AG04449 (cell line): ENCODE data around the gene GCNT4.
A peak's percentile ranks its signal among the peaks of the same experiment; 100 is the strongest.

Experiments
- CTCF ChIA-PET: fragments of 350-600 bp; formaldehyde crosslinking; extraction: SDS; loops from one replicate; lab custom pipeline; 2021; ENCODE audit warnings: antibody characterized with exemption; lab: Yijun Ruan, JAX
- POLR2A ChIA-PET: fragments of 400-600, 350-600 bp; formaldehyde crosslinking; extraction: SDS; loops from one replicate; lab custom pipeline; 2020; ENCODE audit warnings: antibody characterized with exemption, inconsistent platforms; lab: Yijun Ruan, JAX
- DNase-seq: peaks from one replicate; pipeline ENCODE4 v3.0.0-alpha.2; 2010; ENCODE audit warnings: low read depth, low spot score
- H3K4me3 ChIP-seq: 2 replicates; pipeline ENCODE4 v1.5.1; 2011; ENCODE audit warnings: low read depth, mild to moderate bottlenecking, control low read depth, low read length
- TF ChIP-seq, protein P1 (sequence below): IDR thresholded peaks from one replicate; pipeline ENCODE4 v1.5.1; 2011; ENCODE audit warnings: mild to moderate bottlenecking, moderate library complexity, low read length, control low read depth, inconsistent platforms; ENCODE audit not compliant: insufficient read depth; ENCODE audit errors: missing control alignments

GCNT4 gene

DNA sequence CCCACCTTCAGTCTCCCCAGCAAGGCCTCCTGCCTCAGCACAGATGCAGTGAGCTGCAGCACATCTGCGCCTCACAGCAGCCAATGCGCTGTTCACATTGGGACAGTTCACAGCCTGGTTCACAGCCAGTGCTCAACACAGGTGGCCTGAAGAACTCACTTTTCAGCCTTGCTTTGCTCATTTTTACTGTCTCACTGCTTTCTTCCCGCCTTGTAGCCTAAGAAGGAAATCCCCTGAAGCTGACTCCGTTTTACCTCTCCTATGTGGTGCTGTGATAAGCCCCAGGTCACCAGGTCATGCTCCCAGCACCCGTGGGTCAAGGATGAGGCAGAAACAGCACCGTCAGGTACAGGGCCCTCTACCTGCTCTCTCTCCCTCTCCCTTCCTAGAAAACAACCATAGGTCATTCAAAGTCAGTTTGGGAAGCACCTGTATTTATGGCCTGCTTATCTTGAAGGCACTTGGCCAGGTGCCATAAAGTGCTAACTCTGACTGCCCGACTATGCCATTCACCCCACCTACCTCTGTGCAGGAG is 1.1 kb downstream of the GCNT4 start:
- no peak for DNase-seq
- POLR2A ChIA-PET = no interaction called here
- peak overlapping the region; percentile 71 for H3K4me3 ChIP-seq
- CTCF ChIA-PET = interaction anchor here (1.2 to 5.1 kb wide), 9 partner anchors 12 to 186 kb away, joined by 3 to 60 read pairs (median 8); partner anchors contain the start of gene ANKRD31
- TF ChIP-seq, protein P1, sequence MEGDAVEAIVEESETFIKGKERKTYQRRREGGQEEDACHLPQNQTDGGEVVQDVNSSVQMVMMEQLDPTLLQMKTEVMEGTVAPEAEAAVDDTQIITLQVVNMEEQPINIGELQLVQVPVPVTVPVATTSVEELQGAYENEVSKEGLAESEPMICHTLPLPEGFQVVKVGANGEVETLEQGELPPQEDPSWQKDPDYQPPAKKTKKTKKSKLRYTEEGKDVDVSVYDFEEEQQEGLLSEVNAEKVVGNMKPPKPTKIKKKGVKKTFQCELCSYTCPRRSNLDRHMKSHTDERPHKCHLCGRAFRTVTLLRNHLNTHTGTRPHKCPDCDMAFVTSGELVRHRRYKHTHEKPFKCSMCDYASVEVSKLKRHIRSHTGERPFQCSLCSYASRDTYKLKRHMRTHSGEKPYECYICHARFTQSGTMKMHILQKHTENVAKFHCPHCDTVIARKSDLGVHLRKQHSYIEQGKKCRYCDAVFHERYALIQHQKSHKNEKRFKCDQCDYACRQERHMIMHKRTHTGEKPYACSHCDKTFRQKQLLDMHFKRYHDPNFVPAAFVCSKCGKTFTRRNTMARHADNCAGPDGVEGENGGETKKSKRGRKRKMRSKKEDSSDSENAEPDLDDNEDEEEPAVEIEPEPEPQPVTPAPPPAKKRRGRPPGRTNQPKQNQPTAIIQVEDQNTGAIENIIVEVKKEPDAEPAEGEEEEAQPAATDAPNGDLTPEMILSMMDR = no peak

DNA sequence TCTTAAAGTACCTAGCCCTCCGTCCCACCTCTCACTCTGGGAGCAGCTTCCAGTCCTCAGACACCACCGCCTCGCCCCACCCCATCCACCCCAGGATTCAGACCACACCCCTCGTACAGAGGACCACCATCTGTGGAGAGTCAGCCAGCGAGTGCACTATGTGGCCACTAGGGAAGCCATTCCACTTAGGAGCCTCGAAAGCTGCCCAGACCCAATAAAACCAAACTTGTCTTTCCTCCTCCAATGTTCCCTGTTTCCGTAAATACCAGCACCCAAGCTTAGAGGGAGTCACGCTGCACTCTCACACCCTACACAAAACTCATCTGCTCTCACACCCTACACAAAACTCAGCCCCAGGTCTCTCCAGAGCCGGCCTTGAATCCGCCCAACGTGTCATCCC is 1.9 kb downstream of the GCNT4 start:
- TF ChIP-seq, protein P1 = peak; percentile 61
- ChIA-PET POLR2A (no interaction called here), CTCF (interaction anchor here (0.6 to 5.1 kb wide), 32 partner anchors 8 to 401 kb away, joined by 3 to 60 read pairs (median 4); partner anchors contain the start of genes ANKRD31 and HMGCR)
- no peak for DNase-seq
- peak overlapping the region; percentile 71 for H3K4me3 ChIP-seq

DNA sequence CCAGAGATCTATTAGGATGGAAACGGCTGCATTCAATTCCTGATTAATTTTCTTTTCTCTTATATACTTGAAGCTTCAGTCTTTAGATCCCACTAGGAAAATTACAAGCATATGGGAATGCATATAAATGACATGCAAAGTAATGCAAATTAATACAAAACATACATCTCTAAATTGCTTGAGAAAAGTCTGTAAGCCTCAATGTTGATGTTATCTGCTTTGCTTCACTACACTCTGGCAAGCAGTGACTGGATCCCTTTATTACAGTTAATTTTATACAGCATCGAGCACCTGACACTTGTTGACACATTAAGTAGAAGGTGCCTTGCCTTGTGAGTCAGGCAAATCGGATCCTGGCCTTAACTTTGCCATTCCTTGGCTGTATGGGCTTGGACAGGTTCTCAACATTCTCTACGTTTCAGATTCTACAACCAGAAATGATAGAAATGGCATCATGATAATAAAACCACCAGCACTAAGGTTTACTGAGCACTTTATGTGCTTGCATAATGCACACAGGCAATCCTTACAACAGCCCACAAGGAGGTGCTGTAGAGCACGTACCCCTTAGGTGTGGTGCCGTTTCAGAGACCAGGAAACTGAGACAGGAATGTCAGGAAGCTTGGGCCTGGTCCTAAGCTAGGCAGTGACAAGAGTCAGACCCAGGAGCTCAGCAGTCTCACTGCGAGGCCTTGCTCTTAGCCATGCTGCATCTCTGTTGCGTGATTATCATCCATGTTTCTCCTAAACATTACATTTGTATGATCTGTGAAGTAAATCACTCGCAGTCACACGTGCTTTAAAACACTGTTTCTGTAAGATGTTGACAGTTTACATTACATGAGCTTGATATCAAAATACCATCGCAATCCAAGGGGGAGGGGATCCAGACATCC is 2.7 kb downstream of the GCNT4 start:
- ChIA-PET CTCF (interaction anchor here (0.7 to 5.1 kb wide), 39 partner anchors 9 to 400 kb away, joined by 3 to 60 read pairs (median 4); partner anchors contain the start of genes ANKRD31 and HMGCR), POLR2A (no interaction called here)
- no peak for DNase-seq
- TF ChIP-seq, protein P1 = peak; percentile 78
- H3K4me3 ChIP-seq = peak overlapping the region; percentile 15

DNA sequence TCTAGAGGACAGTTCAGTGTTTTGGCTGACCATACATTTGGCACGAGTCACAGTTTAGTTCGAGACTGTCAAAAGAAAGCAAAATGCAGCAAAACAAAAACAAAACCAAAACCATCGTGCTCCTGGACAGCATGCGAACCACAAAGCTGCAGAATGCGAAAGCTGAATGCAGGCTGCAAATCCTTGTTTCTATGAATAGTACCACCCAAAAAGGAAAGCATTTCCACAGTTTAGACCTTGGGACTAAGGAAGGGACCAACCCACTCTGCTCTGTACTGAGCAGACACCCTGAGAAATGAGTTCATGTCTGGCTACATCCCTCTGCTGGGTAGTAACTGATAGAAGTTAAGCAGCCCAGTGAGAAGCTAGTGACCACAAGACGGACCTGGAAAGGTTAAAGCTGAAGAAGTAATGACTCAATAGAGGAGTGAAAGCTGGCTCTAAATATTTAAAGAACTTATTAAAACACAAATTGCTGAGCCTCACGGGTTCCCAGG is 3.9 kb downstream of the GCNT4 start:
- no peak for DNase-seq
- H3K4me3 ChIP-seq = peak overlapping the region; percentile 19
- CTCF ChIA-PET = interaction anchor here (0.7 to 5.1 kb wide), 14 partner anchors 9 to 288 kb away, joined by 3 to 60 read pairs (median 6); partner anchors contain the start of genes ANKRD31 and HMGCR
- TF ChIP-seq, protein P1 = no peak
- POLR2A ChIA-PET = no interaction called here

DNA sequence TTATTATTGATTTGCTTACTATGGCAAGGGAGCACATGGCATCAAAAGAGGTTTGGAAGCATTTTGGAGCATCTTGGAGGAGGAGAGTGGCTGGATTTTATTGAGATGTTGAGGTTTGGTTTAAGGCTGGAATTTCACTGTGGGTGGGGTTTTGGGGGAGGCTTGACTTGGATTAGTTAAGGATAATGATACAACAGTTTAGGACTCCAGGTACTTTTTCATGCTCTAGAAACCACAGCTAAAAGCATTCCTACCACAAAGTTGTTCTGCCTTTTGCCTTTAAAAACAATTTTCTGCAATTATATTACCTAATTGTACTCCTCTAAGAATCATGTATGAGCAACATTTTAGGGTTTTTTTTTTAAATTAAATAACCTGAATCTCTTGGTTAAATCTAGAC is 5.0 kb downstream of the GCNT4 start:
- TF ChIP-seq, protein P1 = no peak
- POLR2A ChIA-PET = no interaction called here

More for the DNA sequence above, 5.0 kb downstream of the GCNT4 start:
- H3K4me3 ChIP-seq = no peak overlapping the region
- CTCF ChIA-PET = interaction anchor here (1.2 to 5.1 kb wide), 4 partner anchors 11 to 190 kb away, joined by 3 to 25 read pairs (median 4); partner anchors contain the start of gene ANKRD31
- no peak for DNase-seq
